Measurements from ENCODE around the gene RNF10.

RNF10 gene

GRCh38 chr12:120618954-120619615, 84.9 kb downstream of the RNF10 start:
- no peak for DNase-seq

GRCh38 chr12:120620624-120621023, 86.5 kb downstream of the RNF10 start:
- DNase-seq: no peak

- no peak for DNase-seq
Observed at GRCh38 chr12:120625557-120626419, 91.6 kb downstream of the RNF10 start.

Data from 8988T (cell line).